K562 (cell line): ENCODE data around the gene NEURL4. TPM values are rescaled to one million over a fixed set of nuclear protein-coding genes. Genes with fewer than 3 reads are reported as not detected.

Source experiments
- BRD9 ChIP-seq: fragments of 450-650 bp; IDR thresholded peaks from 2 replicates; pipeline ENCODE4 v1.6.1; 2018; ENCODE audit warnings: low read depth; ENCODE audit not compliant: partially characterized antibody
- CEBPG ChIP-seq, 3 experiments: fragments of 200-800 bp in 1 of 3; sonication (Bioruptor generic) in 1 of 3; sonication (generic) in 1 of 3; formaldehyde crosslinking in 1 of 3; IDR thresholded peaks in 2 of 3; conservative IDR thresholded peaks in 1 of 3; 2 replicates each; pipeline versions ENCODE4 v1.6.1 to v1.8.0; 2016 to 2022; ENCODE audit warnings: missing compliant biosample characterization in 2 of 3, missing genetic modification characterization in 2 of 3, mild to moderate bottlenecking in 1 of 3, missing genetic modification reagents in 1 of 3
- CSDE1 ChIP-seq, 2 experiments: fragments of 450-650 bp; IDR thresholded peaks; 2 replicates each; pipeline ENCODE4 v1.6.1; 2016; ENCODE audit warnings: mild to moderate bottlenecking in 1 of 2
- HDAC1 ChIP-seq, 2 experiments: fragments of 450-650 bp; IDR thresholded peaks; 2 replicates each; pipeline ENCODE4 v1.6.1; 2016 to 2017; ENCODE audit warnings: inconsistent platforms in 1 of 2, mild to moderate bottlenecking in 1 of 2, moderate library complexity in 1 of 2
- KAT7 ChIP-seq: sonication (generic); formaldehyde crosslinking; IDR thresholded peaks from 2 replicates; pipeline ENCODE4 v1.8.0; 2022; ENCODE audit warnings: missing genetic modification reagents, mild to moderate bottlenecking, borderline replicate concordance
- MYNN ChIP-seq, 2 experiments: sonication (generic); formaldehyde crosslinking in 1 of 2; IDR thresholded peaks; 2 replicates each; pipeline versions ENCODE4 v1.5.0 to v1.6.1; 2016 to 2020; ENCODE audit warnings: antibody characterized with exemption in 1 of 2, missing genetic modification reagents in 1 of 2
- NR2C1 ChIP-seq, 2 experiments: fragments of 450-650 bp; IDR thresholded peaks; 2 replicates each; pipeline ENCODE4 v1.6.1; 2017; ENCODE audit warnings: mild to moderate bottlenecking in 2 of 2, antibody characterized with exemption in 1 of 2, inconsistent platforms in 1 of 2, missing compliant biosample characterization in 1 of 2, missing genetic modification characterization in 1 of 2
- NUFIP1 ChIP-seq: fragments of 450-650 bp; IDR thresholded peaks from 2 replicates; pipeline ENCODE4 v1.6.1; 2018; ENCODE audit not compliant: partially characterized antibody
- RBM39 ChIP-seq: fragments of 200-400 bp; formaldehyde crosslinking; optimal IDR thresholded peaks from 2 replicates; pipeline ENCODE3; 2018; ENCODE audit warnings: low read depth, low read length
- SMAD2 ChIP-seq: fragments of 150-350 bp; IDR thresholded peaks from 2 replicates; pipeline ENCODE4 v1.6.1; 2014; ENCODE audit warnings: low read depth, mild to moderate bottlenecking, low read length
- SMARCA5 ChIP-seq: fragments of 450-650 bp; IDR thresholded peaks from 2 replicates; pipeline ENCODE4 v1.6.1; 2016
- TAF7 ChIP-seq: fragments of 450-650 bp; IDR thresholded peaks from 2 replicates; pipeline ENCODE4 v1.6.1; 2016; ENCODE audit warnings: missing genetic modification characterization, missing compliant biosample characterization
- TCF7 ChIP-seq: sonication (generic); IDR thresholded peaks from 2 replicates; pipeline ENCODE4 v1.6.1; 2016; ENCODE audit warnings: antibody characterized with exemption, borderline replicate concordance
- TRIM28 ChIP-seq: fragments of 450-650 bp; IDR thresholded peaks from 2 replicates; pipeline ENCODE4 v1.6.1; 2017
- ZNF644 ChIP-seq: fragments of 200-800 bp; sonication (Bioruptor generic); IDR thresholded peaks from 2 replicates; pipeline ENCODE4 v1.6.1; 2016; ENCODE audit warnings: low read depth, missing genetic modification characterization, missing compliant biosample characterization
- polyA plus RNA-seq, 8 experiments: library from polyadenylated mRNA; depleted of rRNA in 4 of 8; stranded (reverse) in 5 of 8; unstranded in 3 of 8; fragments of >200 nt; fragmentation: Nextera tagmentation in 2 of 8; fragmentation: Illumina TruSeq in 1 of 8; extraction: Ambion mirVana in 2 of 8; extraction: Trizol in 1 of 8; gene quantifications; 2 replicates each; pipeline versions ENCODE4 v1.2.1 to v1.2.3, GENCODE V29; 2011 to 2014; ENCODE audit warnings: inconsistent platforms in 1 of 8, missing spikeins in 1 of 8
- total RNA-seq, 7 experiments: library from RNA; depleted of rRNA in 6 of 7; stranded (reverse); fragments of >200 nt in 6 of 7; fragmentation: Illumina TruSeq in 2 of 7; extraction: Trizol in 2 of 7; gene quantifications; 2 replicates each; pipeline versions ENCODE4 v1.2.1 to v1.2.3, GENCODE V29; 2011 to 2021; ENCODE audit warnings: low replicate concordance in 1 of 7
- TF ChIP-seq, protein P1 (sequence below): fragments of 250-450 bp; sonication (Bioruptor Pico); IDR thresholded peaks from 2 replicates; pipeline ENCODE4 v1.5.0; 2021
- TF ChIP-seq, protein P2 (sequence below): fragments of 250-450 bp; sonication (Bioruptor Pico); IDR thresholded peaks from 2 replicates; pipeline ENCODE4 v1.4.0; 2020; ENCODE audit warnings: mild to moderate bottlenecking, moderate library complexity
- TF ChIP-seq, protein P3 (sequence below): fragments of 450-650 bp; IDR thresholded peaks from 2 replicates; pipeline ENCODE4 v1.6.1; 2016
- TF ChIP-seq, protein P4 (sequence below): fragments of 250-450 bp; sonication (Bioruptor Pico); IDR thresholded peaks from 2 replicates; pipeline ENCODE4 v1.8.0; 2021; ENCODE audit warnings: moderate library complexity, mild to moderate bottlenecking, inconsistent platforms
- TF ChIP-seq, protein P5 (sequence below): sonication (generic); formaldehyde crosslinking; IDR thresholded peaks from 2 replicates; pipeline ENCODE4 v1.8.0; 2022; ENCODE audit warnings: mild to moderate bottlenecking, low read depth, missing genetic modification reagents

The NEURL4 gene
- total and polyA plus RNA-seq, 9 of the 15 experiments (the other 6 are each of a cell fraction or from before 2014, with no cell fraction given) = 0.08 to 37.4 (median 11.5) TPM

DNA sequence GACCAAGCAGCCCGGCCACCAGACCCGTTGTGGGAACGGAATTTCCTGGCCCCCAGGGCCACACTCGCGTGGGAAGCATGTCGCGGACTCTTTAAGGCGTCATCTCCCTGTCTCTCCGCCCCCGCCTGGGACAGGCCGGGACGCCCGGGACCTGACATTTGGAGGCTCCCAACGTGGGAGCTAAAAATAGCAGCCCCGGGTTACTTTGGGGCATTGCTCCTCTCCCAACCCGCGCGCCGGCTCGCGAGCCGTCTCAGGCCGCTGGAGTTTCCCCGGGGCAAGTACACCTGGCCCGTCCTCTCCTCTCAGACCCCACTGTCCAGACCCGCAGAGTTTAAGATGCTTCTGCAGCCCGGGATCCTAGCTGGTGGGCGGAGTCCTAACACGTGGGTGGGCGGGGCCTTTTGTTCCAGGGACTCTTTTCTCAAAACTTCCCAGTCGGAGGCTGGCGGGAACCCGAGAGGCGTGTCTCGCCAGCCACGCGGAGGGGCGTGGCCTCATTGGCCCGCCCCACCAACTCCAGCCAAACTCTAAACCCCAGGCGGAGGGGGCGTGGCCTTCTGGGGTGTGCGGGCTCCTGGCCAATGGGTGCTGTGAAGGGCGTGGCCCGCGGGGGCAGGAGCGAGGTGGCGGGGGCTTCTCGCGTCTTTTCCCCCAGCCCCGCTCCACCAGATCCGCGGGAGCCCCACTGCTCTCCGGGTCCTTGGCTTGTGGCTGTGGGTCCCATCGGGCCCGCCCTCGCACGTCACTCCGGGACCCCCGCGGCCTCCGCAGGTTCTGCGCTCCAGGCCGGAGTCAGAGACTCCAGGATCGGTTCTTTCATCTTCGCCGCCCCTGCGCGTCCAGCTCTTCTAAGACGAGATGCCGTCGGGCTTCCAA is 47.8 kb downstream of the NEURL4 start, which contains the start of gene SLC2A4 (continued):
- TF ChIP-seq TAF7 (no peak), SMARCA5 (no peak), ZNF644 (tag) (no peak), CSDE1 (IDR thresholded peaks at IDR 0.05) (no peak), MYNN (IDR thresholded peaks at IDR 0.05) (no peak), MYNN (CRISPR knock-in tag; IDR thresholded peaks at IDR 0.05) (no peak), HDAC1 (IDR thresholded peaks at IDR 0.05) (peak in 1 of 2 experiments; percentile 68; a peak in 2 of 4 replicates), CEBPG (CRISPR knock-in tag; IDR thresholded peaks at IDR 0.05) (no peak), CEBPG (tag; conservative IDR thresholded peaks at IDR 0.05 in 1 of 2, IDR thresholded peaks at IDR 0.05 in 1 of 2) (no peak), RBM39 (no peak), NR2C1 (IDR thresholded peaks at IDR 0.05) (no peak), NR2C1 (tag; IDR thresholded peaks at IDR 0.05) (no peak), TRIM28 (no peak), TCF7 (0 out of 2 replicates have a peak, but pooled peaks have one; percentile 65), NUFIP1 (no peak), BRD9 (no peak), KAT7 (CRISPR knock-in tag) (0 out of 2 replicates have a peak, but pooled peaks have one; percentile 12), SMAD2 (no peak)
- TF ChIP-seq, protein P1, sequence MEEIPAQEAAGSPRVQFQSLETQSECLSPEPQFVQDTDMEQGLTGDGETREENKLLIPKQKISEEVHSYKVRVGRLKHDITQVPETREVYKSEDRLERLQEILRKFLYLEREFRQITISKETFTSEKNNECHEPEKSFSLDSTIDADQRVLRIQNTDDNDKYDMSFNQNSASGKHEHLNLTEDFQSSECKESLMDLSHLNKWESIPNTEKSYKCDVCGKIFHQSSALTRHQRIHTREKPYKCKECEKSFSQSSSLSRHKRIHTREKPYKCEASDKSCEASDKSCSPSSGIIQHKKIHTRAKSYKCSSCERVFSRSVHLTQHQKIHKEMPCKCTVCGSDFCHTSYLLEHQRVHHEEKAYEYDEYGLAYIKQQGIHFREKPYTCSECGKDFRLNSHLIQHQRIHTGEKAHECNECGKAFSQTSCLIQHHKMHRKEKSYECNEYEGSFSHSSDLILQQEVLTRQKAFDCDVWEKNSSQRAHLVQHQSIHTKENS = no peak
- TF ChIP-seq, protein P2, sequence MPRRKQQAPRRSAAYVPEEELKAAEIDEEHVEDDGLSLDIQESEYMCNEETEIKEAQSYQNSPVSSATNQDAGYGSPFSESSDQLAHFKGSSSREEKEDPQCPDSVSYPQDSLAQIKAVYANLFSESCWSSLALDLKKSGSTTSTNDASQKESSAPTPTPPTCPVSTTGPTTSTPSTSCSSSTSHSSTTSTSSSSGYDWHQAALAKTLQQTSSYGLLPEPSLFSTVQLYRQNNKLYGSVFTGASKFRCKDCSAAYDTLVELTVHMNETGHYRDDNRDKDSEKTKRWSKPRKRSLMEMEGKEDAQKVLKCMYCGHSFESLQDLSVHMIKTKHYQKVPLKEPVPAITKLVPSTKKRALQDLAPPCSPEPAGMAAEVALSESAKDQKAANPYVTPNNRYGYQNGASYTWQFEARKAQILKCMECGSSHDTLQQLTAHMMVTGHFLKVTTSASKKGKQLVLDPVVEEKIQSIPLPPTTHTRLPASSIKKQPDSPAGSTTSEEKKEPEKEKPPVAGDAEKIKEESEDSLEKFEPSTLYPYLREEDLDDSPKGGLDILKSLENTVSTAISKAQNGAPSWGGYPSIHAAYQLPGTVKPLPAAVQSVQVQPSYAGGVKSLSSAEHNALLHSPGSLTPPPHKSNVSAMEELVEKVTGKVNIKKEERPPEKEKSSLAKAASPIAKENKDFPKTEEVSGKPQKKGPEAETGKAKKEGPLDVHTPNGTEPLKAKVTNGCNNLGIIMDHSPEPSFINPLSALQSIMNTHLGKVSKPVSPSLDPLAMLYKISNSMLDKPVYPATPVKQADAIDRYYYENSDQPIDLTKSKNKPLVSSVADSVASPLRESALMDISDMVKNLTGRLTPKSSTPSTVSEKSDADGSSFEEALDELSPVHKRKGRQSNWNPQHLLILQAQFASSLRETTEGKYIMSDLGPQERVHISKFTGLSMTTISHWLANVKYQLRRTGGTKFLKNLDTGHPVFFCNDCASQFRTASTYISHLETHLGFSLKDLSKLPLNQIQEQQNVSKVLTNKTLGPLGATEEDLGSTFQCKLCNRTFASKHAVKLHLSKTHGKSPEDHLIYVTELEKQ (CRISPR knock-in tag) = no peak
- TF ChIP-seq, protein P3, sequence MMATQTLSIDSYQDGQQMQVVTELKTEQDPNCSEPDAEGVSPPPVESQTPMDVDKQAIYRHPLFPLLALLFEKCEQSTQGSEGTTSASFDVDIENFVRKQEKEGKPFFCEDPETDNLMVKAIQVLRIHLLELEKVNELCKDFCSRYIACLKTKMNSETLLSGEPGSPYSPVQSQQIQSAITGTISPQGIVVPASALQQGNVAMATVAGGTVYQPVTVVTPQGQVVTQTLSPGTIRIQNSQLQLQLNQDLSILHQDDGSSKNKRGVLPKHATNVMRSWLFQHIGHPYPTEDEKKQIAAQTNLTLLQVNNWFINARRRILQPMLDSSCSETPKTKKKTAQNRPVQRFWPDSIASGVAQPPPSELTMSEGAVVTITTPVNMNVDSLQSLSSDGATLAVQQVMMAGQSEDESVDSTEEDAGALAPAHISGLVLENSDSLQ = no peak
- TF ChIP-seq, protein P4, sequence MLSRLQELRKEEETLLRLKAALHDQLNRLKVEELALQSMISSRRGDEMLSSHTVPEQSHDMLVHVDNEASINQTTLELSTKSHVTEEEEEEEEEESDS = no peak
- TF ChIP-seq, protein P5, sequence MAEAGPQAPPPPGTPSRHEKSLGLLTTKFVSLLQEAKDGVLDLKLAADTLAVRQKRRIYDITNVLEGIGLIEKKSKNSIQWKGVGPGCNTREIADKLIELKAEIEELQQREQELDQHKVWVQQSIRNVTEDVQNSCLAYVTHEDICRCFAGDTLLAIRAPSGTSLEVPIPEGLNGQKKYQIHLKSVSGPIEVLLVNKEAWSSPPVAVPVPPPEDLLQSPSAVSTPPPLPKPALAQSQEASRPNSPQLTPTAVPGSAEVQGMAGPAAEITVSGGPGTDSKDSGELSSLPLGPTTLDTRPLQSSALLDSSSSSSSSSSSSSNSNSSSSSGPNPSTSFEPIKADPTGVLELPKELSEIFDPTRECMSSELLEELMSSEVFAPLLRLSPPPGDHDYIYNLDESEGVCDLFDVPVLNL (CRISPR knock-in tag) = no peak
